HG02571 (cell line): ENCODE results near the gene GATB.

Experiments
- ATAC-seq: cut with Tn5 transposase; IDR thresholded peaks from one replicate; pipeline ENCODE4 v1.9.1; 2021; ENCODE audit warnings: mild to moderate bottlenecking, moderate library complexity; ENCODE audit not compliant: unreplicated experiment

Gene GATB

DNA sequence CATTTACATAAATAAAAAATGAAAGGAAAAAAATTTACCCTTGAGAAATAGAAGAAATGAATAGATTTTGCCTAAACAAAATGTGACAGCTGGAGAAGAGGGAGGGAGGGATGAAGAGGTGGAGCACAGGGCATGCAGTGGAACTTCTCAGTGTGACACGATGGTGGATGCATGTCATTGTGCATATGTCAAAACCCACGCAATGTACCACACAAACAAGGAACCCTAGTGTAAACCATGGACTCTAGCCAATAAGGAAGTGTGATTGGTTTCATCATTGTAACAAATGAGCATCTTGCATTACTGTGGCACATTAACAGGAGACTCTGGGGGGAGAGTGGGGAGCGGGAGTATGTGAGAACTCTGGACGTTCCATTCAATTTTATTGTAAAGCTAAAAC is 58.6 kb downstream of the GATB start:
- ATAC-seq, result no peak

DNA sequence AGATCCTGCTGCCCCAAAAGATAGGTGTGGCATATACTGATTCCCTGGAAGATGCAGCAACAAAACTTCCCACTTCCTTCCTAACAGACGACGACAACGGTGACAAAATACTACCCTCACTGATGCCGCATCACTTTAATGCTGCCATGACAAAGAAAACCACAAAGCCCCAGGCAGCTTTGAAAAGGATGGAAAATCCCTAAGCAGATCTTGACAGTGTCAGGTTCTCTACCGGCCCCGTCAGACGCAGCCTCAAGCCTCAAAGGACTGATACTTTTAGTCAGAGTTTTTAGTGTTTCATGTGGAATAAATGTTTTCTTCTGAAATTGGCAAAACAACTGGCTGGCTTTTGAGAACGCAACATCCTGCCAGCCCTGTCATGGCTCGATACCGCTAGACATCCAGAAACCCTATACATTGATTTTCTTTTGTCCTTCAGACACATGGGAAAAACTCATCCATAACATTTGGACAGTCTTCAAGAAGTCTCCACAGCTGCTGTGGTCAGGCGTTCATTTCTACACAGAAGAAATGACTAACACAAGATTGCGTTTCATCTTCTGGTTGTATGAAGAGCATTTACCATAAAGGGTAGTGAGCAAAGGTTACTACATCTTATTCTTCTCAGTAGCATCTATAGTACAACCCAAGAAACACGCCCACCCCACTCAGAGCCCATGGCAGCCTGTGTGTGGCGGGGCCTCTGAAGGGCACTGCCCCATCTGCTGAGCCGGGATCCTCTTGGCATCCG is 60.1 kb downstream of the GATB start:
- no peak for ATAC-seq

DNA sequence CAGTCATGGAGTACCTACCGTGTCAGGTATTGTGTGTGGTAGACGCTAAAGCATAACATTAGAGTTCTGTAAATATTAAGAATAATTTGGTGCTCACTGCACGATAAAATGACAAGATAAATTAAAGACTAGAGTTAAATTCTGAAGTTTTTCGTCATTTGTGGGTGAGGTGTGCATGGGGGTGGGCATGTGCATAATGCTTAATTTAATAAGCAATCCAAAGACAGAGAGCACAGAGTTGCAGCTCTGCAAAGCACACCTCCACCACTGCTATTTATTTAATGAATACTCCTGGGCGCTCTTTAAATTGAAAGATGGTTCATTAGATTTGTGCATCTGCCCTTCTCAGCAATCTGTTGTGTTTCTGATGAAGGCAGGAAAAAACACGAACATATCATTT is 62.6 kb downstream of the GATB start:
- ATAC-seq, result no peak

DNA sequence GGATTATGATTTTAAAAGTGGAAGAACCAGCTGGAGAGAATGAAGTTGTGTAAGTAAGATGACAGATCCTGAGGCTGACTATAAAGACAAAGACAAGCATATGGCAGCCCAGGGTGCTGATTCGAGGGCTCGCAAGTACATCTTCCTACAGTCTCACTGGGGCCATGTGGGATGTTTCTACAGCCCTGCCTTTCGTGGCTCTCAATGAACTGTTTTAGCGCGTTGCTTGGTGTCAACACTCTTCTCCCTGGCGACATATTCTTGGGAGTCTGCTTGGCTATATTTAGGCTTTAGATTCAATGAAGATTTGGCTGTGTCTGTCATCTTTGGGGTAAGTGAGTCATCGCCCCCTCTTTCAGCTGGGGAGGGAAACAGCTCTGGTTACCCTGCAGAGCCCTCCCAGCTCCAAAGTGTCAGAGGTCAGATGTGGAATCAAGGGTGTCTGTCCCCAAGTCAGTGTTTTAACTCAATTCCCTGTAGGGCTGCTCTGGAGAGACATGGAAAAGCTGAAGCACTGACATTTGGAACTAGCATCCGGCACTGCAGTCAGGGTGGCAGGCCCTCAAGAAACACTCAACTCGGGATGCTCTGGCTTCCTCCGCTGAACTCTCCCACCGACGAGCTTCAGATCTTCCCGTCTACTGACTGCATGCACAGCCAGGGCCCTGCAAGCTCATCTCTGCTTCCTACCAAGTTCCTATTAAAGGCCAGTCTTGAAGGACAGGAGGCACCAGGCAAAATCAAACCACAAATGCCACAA is 65.7 kb downstream of the GATB start:
- ATAC-seq, result no peak

DNA sequence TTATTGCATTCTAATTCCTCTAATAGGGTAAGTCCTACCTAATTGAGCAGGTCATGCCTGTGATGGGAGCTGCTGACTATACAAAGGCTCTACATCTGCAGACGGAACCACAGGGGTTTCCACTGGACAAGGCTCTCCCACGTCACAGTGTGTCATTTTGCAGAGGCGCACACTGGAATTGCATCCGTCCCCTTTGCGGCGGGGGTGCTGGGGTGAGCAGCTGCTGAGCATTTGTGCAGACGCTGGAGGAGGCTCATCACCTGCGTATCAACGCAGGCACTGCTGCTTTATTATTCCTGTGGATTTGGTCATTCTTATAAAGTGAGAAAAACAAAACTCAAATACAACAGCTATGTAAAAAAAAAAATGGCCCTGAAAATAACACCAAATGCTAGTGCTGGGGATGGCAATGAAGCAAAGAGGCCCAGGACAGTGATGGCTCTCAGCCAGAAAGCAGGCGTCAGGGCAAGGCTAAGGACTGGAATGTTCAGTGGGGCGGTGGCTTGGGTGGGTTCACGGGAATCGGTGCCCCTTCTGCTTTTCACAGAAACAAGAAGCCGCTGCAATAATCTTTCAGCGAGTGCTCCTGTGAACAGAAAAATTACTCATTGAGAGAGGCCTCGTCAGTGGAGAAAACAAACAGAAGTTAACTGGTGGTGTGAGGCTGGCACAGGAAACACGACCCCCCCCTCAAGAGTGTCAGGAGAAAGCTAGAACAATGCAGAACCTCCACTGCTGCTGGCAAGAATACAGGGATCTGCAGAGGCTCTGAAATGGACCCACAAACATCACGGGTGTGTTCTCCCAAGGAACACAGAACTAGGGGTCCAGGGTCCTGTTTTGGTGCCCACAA is 67.8 kb downstream of the GATB start:
- no peak for ATAC-seq

DNA sequence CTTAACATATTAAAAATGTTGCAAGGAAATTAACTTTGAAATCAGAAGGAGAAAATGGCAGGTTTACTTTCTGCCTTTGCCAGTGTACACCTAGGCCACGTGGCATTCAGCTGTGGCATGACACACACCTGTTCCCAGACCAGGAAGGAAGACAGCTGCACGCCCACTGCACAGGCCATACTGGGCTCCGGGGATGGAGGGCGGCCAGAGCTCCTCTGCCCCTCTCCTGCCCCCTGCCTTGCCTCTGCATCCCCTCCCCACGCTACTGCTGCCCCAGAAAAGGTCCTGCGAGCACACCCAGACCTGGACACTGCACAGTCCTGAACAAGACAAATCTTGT is 68.4 kb downstream of the GATB start:
- ATAC-seq, result no peak

DNA sequence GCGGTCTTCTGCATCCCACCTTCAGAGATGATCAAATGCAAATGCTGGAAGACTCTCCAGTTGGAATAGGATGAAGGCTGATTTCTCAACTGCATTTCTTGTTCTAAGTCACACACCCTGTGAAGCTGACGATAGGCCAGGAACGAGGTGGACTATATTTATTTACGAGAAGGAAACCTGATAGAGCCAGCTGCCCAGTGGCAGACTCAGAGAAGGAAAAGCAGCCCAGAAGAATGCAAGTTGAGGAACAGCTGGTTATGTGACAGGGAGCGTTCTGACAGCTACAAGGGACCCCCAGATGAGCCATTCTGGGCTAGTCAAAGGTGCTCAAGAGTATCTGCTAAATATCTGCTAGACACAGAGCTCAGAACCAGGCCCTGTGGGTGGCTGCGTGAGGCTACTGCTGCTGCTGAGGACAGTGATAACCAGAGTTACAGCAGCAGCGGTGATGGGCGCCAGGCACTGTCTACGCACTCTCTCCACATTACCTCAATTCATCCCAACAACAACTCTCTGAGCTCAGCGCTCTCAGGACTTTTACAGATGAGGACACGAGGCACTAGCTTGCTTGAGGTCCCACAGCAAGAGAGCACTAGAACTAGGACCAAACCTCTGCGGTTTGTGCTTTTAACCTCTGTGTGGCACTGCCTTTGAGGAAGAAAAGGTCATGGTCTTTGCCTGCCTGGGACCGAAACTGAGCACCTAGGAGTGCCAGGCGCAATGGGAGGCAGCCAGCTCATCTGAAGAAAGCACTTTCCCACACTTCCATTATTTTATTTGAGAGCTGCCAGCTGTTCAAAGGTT is 69.0 kb downstream of the GATB start:
- no peak for ATAC-seq

DNA sequence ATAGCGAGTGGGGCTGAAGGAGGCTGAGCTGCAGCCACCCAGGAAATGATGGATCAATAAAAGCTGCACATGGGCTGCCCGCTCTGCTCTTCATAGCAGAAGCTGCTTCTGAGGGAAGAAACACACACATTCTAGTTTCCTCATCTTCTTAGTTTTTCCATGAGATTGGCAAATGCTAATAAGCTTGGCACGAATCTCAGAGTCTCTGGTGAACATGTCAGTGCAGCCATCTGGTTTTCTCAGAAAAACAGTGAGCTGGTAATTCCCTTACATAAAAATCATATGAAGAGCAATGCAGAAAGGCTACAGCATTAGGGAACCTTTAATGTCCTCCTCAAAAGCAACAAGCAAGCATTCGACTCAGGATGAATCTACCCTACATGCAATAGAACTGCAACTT is 69.9 kb downstream of the GATB start:
- no peak for ATAC-seq

DNA sequence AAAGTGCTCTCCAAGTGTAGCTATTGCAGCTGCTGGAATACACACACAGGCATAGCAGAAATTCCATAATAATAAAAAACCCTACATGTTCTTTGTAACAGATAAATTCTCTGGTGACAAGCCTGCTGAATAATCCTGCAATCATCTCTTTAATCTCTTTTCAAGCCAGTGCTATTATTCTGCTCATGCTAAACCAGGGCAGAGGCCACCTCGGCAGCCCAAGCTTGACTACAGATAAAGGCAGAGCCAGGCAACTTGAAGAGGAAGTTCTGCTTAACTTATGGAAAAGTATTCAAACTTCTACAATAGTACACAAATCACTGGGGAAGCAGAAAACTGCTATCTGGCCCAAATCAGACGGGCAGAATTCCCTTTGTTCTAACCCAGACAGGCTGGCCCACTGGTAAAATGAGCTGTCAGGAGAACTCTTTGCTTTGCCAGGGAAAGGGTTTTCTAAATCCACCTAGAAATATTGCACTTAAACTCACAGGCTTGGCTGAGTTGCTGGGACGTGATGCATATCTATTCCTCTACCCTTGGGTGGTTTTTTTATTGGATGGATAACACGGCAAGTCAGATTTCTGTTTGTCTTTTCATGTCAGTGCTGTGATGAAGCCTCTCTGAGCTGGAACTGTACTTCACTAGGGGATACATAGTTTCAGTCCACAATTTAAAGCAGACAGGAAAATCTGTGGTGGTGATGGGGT is 70.5 kb downstream of the GATB start:
- ATAC-seq, result no peak

DNA sequence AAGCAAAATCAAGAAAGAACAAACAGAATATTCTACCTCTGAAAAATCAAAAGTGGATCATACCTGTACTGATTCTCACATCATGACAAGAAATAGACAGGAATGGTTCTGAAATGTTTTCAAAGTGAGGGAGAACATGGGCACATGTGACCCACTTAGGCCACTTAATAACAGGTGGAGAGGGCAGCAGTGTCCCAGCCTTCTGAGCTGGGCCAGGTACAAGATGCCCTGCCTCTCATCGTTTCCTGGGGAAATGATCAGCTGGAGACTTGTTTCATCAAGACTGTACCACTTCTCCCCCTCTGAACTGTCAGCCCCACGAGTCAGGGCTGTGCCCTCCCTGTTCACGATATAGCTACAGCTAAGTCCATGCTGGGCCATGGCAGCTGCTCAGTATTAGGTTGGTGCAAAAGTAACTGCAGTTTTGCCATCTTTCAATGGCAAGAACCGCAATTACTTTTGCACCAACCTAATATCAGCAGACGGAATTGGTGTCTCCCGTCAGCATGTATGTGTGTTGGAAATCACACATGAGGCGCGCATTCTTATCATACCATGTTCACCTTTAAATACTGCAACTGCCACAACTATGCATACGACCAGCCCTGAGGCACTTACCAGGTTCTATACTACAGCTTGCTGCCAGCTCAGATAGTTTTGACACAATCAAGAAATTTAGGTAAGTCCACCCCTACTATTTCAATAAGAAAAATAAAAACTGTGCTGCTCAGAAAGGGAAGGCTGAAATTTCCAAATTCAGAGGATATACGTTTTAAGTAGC is 71.4 kb downstream of the GATB start:
- ATAC-seq, result no peak

DNA sequence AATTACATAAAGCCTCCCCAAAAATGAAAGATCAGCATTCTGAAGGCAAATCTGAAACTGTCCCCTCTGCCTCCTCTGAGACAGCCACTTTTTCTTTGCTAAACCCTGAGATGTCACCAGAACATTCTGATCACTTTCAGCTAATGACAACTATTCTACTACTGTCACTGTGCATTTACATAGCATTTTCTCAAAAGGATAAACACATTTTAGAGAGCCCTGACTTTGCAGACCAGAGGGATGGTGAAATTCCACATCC is 72.1 kb downstream of the GATB start:
- no peak for ATAC-seq

DNA sequence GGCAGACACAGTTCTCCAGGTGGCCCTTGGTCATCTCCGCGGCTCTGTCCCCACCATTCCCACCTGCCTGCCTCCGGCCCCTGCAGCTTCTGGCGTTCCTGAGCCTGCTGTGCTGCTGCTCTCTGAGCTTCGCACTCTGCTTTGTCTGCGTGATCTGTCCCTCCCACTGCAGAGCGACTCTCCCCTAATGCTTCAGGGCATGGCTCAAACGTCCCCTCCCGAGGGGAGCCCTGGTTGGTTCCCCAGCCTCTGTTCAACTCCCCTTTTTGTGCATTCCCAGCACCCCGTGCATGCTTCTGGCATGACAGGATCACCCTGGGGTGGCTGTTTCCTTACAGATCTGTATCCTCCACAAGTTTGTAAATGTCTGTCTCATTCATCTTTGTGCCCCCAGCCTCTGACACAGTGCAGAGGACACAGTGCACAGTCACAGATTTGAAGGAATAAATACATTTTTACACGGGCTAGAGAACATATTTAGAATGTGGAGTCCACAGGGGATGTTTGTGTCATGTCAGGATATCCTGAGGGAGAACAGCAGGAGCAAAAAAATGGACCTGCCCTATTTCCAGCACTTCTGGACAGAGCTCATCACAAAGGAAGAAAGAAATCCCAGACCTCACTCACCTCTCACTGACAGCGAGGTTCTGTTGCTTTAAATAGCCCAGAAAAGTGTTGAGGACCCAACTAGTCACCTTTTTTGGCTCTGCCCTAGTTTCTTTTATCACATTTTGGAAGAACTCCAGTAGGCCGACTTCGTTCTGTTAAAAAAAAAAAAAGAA is 72.6 kb downstream of the GATB start:
- ATAC-seq, result no peak

DNA sequence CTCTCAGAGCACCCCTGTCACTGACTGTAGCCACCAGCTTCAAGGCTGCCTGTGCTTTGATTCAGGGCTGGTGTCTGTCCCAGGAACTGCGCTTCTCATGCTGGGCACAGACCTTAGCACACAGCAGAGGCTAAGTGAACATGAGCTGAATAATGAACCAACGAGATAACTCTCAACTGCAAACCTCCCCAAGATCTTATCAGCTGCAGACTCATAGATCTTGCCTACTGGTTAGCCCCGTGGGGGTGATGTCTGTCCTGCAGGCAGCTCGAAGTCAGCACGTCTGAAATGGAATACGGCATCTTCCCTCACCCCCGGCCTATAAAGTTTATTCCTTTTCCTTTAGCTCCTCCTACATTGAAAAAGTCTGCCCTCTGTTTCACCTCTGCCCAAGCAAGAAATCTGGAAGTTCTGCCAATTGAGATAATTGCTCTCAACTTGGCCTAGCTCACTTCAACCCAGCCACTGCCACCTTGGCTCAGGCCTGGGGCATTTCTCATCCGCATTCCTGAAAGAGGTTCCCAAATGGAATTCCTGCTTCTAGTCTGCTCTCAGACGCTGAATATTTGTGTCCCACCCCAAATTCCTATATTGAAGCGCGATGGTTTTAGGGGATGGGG is 73.7 kb downstream of the GATB start:
- no peak for ATAC-seq

DNA sequence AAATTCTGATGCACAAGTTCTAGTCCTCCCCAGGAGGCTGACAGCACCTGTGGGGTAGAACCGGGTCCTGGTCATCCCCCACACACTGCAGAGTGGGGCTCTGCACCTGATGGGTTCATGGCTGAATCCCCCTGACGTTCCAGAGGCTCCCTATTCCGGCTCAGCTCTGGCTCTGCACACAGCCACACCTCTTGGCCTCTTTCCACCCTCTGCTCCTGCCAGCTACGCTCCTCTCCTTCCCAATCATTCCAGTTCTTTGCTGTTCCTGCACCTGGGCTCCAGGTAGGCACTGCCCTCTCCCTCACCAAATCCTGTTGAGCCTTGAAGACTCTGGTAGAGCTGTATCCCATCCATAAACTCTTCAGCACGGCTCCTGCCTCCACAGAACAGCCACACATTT is 75.5 kb downstream of the GATB start:
- ATAC-seq, result no peak

DNA sequence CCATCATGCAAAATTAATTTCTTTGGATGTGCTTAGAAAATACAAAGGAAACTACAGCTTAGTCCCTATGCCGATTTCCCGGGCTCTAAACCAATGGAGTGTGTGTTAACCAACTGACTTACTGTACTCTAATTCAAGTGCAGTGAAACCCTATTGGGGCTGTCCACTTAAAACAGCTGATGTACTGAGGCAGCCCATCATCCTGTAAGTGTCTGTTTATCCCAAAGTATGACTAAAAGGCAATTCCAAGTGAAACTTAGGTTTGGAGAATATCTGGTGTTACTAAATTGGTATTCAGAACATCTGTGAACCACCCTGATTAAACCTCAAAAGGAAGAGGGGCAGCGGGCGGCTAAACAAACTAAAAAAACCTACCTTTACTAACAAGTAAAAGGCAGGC is 79.7 kb downstream of the GATB start:
- ATAC-seq, result no peak

DNA sequence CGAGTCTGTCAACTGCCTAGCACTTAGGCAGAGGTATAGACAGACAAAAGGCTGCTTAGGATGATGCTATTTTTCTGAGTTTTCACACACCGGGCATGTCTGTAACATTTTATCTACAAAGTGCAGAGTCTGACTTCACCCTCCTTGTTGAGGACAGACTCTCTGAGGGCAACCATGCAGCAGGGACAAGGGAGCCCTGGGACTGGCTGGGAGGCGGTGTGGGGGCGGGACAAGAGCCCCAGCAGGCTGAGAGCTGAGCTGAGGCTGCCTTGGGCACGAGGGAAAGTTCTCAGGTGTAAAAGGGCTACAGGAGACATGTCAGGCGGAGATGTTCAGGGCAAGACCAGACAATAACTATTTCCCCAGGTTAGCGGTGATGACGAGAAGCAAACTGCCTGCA is 81.6 kb downstream of the GATB start:
- ATAC-seq, result no peak

DNA sequence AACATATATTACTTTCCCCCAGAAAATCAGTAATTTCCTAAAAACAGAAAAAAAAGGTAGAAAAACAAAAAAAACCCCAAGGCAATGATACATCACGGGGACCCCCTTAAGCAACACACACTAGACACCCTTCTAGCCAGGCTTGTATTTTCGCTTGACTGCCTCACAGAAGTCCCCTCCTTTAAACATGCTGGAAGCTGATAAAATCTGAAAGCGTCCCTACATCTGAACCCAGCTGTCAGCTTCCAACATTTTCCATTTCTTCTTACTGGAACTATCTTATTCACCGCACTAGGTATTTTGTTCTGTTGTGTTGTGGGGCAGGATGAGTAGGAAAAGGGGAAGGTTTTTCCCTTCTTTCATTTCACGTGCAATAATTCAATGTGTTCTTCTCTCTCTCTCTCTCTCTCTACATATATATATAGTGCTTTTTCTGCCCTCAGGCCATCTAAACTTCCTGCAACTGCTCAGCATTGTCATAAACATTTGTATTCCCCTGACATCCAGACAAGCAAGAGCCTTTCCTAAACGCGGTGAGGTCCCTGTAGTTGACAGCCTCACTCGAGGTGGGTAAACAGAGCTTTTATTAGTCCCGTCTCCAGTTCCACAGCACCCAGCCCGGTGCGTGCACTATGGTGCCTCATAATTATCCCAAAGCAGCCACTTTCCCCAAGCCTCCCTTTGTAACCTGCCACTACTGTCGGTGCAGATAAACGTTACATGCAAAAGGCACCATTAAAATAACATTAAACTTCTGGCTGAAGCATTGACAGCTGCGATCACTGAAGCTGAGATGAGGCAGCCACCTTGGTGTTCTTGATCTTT is 82.5 kb downstream of the GATB start:
- no peak for ATAC-seq

DNA sequence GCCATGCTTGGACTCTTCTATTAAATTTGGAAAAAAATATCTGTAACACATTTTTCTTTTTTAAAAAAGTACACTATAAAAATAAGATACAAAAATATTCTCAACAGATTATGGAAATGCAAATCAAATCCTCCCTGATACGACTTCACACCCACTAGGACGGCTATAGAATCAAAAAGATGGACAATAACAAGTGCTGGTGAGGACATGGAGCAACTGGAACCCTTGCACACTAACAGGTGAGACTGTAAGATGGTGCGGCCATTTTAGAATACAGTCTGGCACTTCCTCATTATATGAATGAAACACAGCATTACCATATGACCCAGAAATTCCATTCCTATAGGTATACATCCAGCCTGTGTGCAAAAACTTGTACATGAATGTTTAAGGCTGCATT is 83.6 kb downstream of the GATB start:
- no peak for ATAC-seq
